Measurements from ENCODE around the gene MYO1G.
"Not testable (repeated sequence)": the region's sequence is repeated elsewhere in the genome, so short reads cannot be mapped to it uniquely, and the experiment has no call there.

Gene MYO1G

DNA sequence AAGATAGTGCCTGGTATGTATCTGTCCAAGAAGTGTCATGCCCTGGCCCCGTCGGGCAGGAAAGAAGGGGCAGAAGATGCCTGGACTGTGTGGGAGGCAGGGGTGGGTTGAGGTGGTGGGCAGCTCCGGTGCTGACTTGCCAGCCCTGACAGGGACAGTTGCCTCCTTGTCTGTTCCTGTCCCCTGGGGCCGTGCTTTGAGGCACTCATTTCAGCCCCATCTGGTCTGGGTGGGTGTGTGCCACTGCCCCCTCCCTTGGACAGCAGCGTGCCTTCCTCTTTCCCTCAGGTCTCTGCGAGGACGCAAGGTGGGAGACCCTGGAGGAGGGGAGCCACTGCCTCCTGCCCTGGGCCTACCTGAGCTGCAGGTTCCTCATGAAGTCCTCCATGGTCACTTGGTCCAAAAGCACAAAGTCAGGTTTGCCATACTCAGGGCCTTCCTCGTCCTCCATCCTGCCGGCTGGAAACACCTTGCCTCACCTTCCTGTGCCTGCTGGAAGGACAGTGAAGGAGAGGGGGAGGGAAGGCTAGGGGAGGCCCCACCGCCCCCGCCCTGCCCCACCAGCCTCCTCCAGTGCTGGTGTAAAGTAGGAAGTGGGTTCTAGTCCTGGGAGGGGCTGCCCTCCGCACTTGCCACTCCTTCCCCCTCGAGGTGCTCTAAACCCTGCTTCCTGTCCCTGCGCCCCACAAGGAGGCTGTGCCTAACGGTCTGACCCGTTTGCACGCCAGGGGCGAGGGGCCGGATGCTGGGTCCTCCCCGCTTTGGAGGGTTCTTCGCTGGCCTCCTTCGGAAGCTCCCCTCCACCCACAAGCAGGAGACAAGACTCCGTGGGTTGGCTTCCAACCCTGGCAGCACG, at the start of gene MYO1G:
TSS of gene MYO1G (minus strand) at position 505 of the 856 bp plus-strand sequence. CDS start at position 451, 54 bp downstream.
- no peak for DNase-seq

DNA sequence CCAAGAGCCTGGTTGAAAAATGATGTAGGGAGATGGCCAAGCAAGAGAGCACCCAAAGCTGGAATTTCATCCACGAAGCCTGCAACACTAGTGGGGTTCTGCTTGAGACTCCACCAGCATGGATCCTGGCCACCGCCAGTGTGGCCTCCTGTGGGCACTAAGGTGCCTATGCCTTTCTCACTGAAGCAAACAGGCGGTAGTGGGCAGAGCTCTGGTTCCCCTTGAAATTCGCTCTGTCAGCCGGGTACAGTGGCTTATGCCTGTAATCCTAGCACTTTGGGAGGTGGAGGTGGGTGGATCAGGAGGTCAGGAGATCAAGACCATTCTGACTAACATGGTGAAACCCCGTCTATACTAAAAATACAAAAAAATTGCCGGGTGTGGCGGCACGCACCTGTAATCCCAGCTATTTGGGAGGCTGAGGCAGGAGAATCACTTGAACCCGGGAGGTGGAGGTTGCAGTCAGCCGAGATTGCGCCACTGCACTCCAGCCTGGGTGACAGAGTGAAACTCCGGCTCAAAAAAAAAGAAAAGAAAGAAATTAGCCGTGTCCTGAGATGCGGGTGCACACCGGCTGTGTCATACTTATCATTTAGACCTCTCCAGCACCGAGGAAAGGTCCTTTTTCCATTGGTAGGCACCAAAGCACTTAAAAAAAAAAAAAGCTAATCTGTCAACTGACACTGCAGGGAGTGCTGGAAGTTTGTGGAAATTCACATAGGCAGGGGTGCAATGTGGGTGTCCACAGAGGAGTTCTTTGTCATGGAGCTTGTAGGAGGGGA, 49.5 kb upstream of the MYO1G start:
- DNase-seq: no peak

DNA sequence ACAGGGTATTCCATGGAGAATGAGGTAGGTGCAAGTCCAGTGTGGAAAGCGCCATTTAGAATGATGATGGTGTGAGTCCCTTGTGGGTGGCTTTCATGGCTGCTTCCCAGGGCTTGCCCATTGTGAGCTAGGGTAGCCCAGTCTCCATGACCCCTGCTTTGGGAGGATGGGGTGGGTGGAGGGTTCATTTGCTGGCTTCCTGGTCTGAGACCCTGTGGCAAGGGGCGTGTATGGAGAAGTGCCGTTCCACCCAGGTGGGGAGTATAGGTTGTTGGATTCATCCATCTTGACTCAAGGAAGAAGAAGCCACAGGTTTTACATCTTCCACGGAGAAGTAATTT, 48.9 kb upstream of the MYO1G start:
- no peak for DNase-seq

DNA sequence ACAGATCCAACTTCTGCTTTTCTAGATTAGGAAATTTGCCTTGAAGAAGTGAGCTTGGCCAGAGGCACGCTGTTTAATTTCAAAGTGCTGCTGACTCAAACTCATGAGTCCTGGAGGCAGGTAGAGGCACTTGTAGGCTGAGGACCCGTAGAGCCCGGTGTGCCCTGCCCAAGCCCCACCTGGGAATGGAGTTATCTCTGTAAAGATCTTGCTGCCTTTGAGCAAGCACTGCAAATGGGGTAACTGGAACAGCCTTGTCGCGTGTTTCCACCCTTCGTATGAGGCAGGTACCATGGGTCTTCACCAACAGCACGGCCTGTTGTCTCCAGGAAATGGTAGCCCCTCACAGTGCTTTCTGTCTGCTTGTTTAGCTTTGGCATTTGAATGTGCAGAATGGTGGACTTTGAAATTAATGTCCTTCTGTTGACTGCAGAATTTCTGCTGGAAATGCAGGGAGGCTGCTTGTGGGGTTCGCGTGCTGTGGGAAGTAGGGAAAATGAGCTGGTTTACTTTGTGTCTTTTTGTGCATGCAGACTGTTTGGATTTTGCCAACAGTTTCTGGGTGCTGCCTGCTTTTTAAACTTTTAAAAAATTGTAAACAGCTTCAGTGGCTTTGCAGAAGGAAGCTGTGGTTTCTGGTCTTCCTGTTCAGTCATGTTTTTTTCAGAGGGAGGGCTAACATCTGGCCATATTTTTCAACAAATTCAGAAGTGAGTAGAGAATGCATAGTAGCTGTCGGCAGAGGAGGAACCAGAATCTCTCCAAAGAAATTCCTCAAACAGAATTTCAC, 48.4 kb upstream of the MYO1G start:
- peak; percentile 29 for DNase-seq

DNA sequence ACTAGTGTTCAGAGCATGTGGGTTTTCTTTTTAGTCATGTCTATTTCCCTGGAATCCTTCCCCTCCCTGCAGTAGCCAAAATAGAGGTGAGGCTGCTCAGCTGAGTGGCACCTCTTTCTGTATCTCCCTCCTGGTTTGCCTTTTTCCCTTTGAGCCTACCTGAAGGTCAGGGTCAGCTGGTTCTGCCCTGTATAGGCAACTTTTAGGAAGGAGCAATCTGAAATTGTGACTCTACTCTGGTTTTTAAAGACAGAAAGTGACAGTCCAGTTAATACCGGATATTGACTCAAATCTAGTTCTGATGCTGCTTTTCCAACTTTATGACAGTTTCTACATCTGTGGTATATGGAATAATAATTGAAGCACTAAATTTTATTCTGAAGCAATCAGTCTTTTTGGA, 47.2 kb upstream of the MYO1G start:
- DNase-seq: no peak

DNA sequence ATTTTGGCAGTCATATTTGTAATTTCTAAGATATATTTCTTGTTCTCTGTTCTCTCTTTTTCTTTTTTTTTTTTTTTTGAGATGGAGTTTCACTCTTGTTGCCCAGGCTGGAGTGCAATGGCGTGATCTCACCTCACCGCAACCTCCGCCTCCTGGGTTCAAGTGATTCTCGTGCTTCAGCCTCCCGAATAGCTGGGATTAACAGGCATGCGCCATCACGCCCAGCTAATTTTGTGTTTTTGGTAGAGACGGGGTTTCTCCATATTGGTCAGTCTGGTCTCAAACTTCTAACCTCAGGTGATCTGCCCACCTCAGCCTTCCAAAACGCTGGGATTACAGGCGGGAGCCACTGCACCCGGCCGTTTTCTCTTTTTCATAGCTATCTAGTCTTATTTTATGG, 46.7 kb upstream of the MYO1G start:
- not testable (repeated sequence) for DNase-seq

DNA sequence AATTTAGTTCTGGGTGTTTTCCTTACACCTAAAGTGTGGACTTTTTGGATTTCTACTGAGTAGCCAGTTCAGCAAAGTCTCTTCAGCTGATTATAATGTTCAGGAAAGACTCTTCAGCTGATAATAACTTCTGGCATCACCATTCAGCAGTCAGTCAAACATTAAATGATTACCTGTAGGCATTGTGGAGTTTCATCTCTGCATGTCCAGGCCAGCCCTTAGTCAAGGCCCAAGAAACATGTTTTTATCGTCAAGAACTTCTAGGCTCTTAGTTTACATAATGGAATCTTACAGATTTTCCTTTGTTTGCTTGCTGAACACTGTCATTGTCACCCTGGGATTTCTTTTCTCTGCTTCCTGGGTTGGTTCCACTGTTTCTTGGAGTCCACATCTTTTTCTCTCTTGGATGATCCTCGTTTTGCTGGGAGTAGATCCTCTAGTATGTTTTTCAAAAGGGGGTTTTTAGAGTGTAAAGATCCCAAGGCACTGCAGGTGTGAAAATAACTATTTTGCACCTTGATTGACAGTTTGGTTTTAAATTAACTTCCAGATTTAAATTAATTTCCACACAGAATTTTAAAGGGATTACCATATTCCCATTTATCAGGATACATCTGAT, 45.4 kb upstream of the MYO1G start:
- DNase-seq: no peak

DNA sequence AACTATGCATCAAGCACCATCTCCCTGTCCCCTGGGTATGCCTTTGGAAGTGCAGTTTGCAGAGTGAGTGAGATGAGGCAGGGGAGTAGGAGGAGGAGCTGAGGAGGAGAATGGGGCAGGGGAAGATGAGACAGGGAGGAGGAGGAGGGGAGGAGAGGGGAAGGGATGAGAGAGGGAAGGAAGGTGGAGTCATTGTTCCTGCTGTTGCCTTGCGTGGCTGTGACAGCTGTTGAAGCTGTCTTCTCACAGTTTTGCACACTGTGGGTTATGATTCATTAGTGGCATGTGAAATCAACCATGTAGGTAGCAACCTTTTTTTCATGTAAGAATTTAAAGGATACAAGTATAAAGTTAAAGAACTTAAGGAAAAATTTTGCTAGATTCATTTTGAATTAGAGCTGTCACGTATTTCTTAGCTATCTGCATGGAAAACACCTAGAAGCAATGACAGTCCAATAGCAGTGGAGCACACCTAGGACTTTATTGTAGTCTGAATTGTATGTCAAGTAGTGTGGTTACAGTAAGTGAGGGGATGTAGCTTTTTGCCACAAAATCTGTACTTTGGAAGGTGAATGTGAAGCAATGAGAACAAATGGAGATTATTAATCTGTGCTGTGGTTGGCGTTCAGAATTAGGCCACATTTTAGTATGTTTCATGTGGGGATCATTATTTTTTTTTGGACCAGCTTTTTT, 42.9 kb upstream of the MYO1G start:
- DNase-seq: peak; percentile 51

DNA sequence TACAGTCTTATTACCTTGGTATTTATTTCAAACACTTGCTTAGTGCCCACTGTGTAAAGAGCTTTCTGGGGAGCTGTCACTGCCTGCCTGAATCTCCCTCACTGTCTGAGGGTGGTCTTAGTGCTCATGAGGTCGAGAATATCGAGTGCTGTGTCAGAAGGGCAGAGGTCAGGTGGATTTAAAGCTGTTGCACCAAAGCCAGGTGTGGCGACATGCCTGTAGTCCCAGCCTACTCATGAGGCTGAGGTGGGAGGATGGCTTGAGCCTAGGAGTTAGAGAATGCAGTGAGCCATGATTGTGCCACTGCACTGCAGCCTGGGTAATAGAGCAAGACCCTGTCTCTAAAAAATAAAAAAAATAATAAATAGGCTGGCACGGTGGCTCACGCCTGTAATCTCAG, 42.1 kb upstream of the MYO1G start:
- DNase-seq: no peak

DNA sequence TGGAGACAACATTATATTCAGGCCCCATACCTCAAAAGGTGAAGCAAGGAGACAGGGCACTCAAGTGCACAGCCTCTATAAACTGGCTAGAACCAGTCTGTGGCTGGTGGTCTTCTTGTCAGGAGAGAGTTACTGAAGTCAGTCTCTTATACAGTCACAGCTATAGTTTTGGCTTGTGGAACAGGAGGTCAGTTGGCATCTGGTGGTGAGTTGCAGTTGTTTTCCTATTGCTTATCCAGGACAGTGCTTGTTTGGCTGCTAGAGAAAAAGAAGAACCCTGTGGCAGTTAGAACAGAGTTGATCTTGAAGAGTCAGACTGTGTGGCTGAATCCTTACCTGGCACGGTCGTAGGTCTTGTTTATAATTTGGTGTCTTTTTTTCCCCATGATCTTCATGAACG, 38.4 kb upstream of the MYO1G start:
- no peak for DNase-seq

DNA sequence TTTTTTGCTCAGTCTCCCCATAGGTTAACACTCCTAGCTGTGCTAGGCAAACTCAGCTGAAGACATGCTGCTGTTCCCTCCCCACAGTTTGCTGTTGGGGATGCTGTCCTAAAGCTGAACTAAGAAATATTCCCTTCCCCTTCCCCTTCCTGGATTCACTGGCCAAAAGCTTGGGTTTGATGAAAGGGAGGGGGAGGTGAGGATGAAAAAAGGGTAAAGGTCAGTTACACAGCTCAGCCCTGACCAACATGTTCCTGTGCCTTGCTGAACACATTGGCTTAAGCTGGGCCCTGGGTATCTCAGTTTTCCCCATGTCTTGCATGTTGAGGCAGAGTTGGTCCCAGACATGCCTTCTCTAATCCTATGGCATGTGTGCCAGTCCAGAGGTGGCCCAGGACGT, 36.5 kb upstream of the MYO1G start:
- DNase-seq: no peak

DNA sequence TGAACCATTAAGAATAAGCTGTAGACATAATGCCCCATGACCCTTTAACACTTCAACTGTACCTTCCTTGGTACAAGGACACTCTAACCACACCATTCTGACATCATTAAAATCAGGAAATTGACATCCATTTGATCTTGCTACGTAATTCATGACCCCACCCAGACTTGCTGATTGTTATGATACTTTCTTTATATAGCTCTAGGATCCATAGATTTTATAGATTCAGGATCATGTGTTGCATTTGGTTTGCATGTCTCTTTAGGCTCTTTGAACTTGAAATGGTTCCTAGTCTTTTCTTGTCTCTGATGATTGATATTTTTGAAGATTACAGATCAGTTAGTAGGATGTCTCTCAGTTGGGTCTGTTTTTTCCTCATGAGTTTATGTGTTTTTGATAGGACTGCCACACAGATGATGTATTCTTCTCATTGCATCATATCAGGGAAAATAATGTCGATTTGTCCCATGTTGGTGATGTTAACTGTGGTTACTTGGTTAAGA, 34.7 kb upstream of the MYO1G start:
- no peak for DNase-seq

DNA sequence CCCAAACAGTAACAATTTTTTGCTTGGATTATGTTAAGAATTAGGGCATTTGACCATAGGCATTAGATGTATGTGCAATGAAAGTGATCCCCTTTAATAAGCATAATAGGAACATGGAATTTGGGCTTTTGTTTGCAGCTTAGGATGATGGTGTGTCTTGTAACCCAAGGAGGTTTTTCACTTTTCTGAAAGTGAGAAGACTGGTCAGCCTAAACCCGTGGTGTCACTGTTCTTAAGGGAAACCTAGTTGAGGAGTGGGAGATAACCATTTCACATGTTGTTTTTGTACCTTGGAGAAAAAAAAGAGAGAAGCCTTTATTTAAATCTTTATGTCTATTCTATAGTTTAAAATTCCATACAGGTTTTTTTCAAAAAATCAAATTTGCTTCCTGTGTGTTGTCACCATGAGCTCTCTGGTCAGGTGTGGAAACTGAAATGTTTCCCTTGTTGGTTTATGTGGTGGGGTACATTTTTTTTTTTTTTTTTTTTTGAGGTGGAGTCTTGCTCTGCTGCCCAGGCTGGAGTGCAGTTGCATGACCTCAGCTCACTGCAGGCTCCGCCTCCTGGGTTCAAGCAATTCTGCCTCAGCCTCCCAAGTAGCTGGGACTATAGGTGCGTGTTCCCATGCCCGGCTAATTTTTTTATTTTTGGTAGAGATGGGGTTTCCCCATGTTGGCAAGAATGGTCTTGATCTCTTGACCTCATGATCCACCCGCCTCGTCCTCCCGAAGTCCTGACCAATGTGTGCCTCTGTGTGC, 28.9 kb upstream of the MYO1G start:
- no peak for DNase-seq

DNA sequence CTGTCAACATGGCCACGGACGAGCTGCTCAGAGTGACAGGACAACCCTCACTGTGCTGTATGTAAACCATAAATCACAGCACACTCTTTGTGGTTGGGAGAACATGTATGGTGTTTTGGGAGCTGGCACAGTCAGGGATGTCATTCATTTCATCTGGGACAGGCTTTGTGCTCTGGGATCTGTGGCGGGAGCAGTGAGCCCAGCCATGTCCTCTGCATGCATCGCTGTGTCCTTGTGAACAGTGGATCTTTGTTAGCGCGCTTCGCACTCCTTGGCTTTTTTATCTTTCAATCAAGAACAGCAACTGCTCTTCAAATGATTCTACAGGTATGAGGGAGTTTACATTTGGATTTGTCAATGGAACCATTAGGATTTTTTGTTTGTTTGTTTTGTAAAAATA, 28.3 kb upstream of the MYO1G start:
- DNase-seq: no peak

DNA sequence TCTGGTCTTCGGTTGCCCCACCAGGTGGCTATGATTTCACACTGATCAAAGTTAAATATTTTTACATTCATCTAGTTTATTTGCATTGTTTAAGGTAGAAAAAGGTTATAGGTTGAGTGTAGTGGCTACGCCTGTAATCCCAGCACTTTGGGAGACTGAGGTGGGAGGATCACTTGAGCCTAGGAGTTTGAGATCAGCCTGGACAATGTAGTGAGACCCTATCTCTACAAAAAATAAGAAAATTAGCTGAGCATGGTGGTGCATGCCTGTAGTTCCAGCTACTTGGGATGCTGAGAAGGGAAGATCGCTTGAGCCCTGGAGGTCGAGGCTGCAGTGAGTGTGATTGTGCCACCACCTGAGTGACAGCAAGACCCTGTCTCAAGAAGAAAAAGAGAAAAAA, 25.0 kb upstream of the MYO1G start:
- DNase-seq: no peak

DNA sequence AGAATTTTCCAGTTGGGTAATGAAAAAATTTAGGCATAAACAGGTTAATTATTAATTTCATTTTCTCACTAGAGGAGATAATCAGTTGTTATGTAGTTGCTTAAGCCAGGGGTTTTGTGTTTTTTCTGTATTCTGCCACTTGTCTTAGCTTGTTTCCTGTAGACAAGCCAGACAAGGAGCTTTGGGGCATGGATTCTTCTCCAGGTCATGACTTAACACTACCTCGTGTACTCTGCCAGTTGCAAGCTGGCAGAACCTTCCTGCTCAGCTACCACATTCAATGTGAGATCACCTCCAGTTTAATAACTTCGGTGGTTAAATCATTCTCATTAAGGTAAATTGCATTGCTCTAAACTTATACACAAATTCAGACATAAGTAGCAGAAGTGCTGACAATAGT, 23.0 kb upstream of the MYO1G start:
- DNase-seq: no peak

DNA sequence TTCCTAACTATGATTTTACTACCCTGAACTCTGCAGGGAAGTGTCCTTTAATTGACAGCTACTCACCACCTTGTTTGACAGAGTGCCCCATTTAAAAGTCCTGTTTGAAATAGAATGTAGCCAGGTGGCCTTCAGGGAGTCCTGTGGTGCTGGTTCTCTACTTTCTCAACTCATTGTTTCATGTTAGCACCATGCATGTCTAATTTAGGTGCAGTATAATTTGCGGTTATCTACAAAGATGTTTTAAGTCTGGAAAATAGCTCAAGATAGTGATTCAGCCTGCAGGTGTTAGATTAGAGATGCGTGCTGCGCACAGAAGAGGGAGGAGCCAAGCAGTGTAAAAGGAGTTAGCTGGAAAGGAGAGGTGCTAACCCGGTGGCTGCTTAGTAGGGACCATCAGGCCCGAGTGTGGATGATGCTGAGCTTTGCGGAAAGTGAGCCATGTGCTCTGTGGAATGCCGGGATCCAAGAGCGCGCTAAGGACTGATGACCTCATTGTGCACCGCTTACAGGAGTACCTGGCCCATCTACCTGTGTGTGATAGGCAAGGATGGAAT, 22.4 kb upstream of the MYO1G start:
- DNase-seq: no peak

DNA sequence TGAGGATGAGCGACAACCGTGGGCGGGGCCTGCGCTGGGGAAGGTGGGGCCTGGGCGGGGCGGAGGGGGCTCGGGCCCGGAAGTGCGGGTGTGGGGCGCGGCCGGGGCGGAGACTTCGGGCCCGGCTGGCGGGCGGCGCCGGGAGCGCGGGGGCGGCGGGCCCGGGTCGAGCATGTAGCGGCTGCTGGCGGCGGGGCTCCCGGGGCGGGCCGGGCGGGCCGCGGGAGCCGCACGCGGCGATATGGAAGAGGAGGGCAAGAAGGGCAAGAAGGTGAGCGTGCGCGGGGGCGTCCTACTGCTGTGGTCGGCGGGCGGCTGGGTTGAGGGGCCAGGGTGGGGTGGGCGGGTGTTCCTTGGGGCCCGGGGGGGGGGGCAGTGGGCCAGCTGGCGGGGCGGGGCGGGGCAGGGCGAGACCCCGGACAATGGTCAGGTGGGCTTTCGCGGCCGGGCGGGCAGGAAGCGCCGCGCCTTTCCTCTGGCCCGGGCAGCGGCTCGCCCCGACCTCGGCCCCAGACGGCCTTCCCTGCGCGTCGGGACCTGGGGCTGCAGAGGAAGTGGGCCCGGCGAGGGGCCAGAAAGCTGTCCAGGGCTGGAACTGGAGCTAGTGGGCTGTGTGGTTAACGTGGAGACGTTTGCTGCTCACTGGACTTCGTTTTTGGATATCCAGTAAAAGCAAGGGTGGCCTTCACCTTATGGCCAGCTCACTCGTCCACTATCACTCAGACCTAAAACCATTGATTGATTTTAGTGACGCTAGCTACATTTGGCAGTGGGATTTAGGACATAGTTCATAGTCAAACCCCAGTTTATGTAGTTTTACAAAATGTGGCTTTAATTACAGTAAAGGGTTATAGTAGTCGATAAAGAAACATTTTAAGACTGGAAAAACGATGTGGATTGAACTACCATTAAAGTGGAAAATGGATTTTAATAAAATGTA, 21.5 kb upstream of the MYO1G start, which contains the start of gene CCM2:
TSS of gene CCM2 (plus strand) at position 109 of the 940 bp plus-strand sequence. CDS start at position 242, 133 bp downstream.
- DNase-seq: no peak

DNA sequence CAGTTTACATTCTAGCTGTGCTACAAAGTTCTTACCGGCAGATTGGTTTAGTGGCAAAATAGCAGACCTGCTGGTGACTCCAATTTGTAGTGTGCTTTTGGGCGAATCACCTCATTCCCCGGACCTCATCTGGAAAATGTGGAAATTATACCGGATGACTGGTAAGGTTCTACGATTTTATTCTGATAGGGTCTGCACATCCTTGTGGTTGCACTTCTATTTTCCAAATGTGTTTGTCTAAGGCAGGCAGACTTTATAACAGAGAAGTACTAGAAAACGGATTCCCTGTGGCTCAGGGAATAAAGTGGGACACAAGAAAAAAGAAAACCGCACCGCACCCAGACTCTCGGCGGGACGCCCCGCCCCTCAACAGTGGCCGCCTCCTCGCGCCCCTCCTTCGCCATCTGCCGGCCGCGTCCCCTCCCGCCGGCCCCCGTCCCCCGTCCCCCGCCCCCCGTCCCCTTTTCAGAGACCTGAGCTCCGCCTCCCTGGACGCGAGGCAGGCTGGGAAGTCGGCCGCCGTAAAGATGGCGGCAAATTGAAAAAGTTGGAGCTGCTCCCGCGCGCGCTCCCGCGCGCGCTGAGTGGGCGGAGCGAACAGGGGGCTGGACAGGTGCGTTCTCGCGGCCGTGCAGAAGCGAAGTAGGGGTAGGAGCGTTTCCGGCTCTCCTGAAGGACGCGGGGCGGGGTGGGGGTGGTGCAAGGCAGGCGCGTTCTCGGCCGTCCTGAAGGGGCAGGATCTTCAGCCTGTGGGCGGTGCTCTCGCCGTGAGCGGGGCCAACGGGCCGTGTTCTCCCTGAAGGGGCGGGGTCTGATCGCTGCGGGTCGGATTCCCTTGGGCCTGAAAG, 20.7 kb upstream of the MYO1G start:
- DNase-seq: peak; percentile 99

All from fibroblast of skin of right biceps (primary cell).